Activated CD4-positive, alpha-beta T cell treated with anti-CD3 and anti-CD28 coated beads for 48 hours (primary cell): ENCODE measurements around the gene EMCN.
"Not testable (repeated sequence)": the region's sequence is repeated elsewhere in the genome, so short reads cannot be mapped to it uniquely, and the experiment has no call there.

Source experiments
- DNase-seq: peaks from one replicate; pipeline ENCODE4 v3.0.0-alpha.2; 2020

Gene EMCN

DNA sequence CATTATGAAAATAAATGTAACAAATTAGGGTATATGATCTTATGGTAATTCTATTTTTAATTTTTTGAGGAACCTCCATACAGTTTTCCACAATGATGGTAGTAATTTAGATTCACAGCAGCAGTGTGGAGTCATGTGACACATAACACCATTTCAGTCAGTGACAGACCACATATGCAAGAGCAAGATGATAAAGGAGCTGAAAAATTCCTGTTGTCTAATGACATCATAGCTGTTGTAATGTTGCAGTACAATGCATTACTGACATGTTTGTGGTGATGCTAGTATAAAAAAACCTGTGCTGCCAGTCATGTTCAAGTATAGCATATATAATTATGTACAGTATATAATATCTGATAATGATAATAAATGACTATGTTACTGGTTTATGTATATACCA lies 28.5 kb downstream of the EMCN start:
- DNase-seq, result no peak

DNA sequence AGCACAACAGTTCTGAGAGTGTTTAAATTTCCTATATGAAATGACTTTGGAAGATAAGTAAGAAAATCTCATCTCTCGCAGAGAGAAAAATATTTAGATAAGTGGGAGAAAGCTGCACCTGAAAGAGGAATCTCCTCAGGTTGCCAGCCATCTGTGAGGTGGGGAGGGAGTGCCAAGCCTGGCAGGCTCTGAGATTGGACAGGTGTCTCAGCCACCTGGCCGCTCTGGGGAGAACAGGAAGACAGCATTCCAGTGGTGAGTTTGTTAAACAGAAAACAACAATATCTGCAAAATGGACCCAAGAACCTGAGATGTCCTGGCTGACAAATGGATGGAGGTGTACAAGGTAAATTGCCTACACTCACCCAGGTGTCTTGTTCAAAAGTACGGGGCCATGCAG lies 31.3 kb downstream of the EMCN start:
- DNase-seq, result no peak

DNA sequence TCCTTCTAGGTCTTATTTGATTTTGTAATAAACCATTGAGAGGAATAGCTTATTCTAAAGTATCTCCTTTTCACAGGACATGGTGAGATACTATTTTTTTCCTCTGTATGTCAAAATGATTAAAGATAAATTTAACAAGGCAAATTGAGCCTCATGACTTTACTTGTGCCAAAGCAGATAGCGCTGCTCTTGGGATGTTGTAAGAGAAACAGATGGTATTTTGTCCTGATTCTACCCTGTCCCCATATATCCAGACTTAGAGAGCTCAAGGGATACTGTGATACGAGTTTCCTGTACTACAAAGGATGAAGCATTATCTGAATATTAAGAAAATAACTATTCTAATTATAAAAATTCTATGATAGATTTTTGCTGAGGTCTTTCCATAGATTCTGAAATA lies 34.0 kb downstream of the EMCN start:
- DNase-seq, result no peak

DNA sequence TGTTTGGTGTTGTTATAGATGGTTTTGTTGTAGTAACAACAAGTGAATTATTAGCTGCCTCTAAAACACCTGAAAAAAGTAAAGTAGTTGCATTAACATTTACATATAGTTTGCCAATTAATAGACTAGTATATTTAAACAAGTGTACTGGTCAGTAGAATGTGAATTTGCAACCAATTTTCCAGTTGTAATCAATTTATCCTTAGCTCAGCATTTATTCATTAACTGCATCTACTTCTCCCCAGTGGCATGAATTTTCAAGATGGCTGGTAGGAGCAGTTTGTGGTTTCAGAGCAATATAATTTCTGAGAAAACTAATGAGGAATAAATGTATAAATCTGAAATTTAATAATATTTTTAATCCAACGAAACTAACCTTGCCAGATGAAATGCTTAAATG lies 37.9 kb downstream of the EMCN start:
- DNase-seq, result no peak

DNA sequence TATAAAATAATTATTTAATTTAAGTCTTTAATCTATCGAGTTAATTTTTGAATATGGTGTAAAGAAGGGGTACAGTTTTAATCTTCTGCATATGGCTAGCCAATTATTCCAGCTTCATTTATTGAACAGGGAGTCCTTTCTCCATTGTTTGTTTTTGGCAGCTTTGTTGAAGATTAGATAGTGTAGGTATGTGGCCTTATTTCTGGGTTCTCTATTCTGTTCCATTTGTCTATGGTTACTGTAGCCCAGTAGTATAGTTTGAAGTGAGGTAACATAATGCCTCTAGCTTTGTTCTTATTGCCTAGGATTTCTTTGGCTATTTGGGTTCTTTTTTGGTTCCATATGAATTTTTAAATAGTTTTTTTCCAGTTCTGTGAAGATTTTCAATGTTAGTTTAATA lies 48.3 kb downstream of the EMCN start:
- no peak for DNase-seq

DNA sequence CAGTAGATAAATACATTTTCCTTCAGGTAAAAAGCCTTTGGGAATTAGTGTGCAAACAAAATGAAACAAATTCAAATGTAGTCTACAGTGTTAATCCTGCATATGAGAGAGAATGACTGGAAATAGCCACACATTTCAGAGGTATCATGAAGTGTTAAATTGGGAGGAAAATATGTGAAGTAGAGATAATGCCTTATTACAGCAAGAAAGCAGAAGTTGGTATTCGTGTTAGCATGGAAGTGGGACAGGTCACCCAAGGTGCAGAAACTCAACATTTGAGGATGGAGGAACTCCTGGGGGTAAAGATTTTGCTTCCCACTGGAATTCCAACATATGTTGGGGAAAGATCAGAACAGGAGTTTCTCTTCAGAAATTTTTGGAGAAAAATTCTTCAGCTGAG lies 51.3 kb downstream of the EMCN start:
- no peak for DNase-seq

DNA sequence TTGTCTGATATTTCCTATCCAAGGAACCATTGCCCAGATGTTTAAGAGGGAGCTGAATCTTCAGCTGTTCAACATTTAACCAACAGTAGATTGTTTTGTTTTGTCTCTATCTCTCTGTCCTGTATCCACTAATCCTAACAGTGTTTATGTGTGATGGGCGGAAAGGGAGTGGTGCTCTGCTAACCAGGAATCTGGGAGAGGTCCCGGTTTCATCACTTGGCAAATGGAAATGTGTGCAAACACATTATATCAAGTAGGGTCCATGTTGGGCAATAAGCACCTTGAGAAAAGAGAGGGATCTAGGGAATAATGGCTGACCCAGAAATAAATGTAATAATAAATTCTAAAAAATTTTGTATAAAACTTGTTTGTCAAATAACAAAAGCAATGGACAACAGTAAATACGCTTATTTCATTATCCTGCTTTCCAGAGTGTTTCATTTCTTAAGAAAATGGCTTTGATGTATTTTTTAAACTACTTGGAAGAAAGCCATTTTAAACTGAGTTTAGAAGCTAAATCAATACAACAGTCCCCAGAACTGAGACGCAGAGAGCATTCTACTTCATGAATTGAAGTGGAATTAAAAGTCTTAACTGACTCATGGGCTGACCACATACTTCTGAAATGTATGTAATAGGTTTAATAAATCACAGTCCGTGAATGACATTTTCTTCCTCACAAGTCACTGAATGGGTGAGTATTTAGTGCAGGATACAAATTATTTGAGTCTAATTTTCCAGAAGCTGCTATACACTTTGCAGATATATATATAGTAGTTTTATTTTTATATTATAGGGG lies 55.8 kb downstream of the EMCN start:
- DNase-seq, result no peak

DNA sequence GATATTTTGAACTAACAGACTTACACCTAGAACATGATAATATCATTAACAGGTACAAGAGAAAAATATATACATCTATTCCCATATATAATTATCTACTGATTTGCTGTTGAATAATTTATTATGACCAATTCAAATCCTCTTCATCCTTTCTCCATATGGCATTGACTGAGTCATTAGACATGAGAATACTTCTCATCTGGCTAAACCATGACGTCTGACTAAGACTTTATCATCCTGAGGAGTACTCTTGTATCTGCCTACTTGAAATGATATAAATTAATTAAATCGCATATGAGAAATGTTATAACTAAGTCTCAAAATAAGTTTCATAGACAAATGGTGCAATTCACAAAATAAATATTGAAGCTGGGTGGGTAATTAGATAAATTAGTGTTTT lies 67.4 kb downstream of the EMCN start:
- DNase-seq, result no peak

DNA sequence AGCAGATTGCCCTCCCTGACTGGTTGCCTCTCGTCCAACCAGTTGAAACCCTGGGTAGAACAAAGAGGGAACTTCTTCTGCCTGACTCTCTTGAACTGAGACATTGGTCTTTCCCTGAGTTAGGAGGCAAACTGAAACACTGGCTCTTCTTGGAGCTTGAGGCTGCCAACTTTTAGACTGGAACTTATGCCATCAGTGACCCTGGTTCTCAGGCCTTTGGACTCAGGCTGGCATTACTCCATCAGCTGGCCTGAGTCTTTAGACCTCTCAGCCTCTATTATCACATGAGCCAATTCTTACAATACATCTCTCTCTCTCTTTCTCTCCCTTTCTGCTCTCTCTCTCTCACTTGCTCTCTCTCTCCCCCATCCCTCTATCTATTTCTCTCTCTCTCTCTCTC lies 86.4 kb downstream of the EMCN start:
- no peak for DNase-seq

DNA sequence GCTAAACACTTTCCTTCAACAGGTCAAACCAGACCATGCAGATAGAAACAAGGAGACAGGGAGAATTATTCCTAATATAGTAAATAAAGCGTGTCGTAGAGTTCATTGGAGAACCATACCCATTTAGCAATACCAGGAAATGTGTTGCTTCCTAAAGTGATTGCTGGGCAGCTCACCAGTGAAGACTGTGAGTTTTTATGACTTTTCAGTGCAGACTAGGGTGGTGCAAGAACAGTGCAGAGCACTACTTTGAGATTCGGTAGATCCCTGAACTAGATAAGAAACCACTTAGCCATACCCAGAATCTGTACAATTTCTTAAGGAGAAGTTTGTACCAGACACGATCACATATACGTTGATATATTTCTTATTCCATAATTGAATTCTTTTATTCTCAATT lies 87.4 kb downstream of the EMCN start:
- DNase-seq, result no peak

DNA sequence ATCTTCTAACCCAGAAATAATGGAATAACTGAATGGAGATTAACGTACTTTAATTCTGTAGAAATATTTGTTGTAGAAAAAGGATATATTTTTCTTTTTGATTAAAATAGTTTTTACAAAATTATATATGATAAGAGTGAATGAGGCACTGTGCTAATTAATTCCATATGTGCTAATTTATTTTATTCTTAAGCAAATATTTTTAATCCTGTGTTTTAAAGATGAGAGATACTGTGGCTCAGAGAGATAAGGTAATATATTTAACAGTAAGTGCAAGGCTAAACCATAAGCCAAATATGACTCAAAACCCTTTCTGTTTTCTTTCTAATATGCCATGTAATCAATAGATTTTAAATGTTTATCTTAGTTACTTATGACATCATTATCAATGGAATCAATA lies 88.2 kb downstream of the EMCN start:
- DNase-seq, result no peak

DNA sequence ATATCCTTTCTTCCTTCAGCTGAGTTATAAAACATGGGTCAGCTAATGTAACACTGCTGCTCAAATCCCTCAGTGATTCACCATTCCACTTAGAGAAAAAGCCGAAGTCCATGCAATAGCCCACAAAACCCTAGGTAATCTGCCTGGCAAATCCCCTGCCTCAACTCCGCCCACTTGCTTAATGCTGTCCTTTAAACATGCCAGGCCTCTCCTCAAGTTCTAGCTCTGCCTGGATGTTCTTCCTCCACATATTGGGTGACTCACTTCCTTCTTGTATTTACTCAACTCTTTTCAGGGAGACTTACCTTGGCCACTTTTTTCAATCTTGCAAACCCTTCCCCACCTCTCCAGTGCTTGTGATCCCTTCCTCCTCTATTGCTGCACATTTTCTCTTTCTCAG lies 89.8 kb downstream of the EMCN start:
- DNase-seq, result no peak

DNA sequence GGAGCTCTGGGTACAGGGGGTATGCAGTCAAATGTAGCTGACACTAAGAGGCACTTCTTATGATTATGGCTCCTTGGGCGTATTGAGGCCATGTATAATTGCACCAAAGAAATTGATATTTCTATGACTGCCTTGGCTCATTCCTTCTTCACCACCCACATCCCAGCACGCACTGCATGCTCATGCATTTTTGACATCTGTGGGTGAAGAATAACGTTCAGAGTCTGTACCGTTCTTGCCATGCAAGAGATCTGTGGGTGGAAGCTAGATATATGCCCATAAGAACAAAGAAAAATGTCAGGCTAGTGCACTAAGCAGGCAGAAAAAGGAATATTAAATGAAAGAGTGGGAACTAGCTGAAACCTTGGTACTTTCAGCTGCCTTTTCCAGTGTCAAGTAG lies 93.4 kb downstream of the EMCN start:
- no peak for DNase-seq

DNA sequence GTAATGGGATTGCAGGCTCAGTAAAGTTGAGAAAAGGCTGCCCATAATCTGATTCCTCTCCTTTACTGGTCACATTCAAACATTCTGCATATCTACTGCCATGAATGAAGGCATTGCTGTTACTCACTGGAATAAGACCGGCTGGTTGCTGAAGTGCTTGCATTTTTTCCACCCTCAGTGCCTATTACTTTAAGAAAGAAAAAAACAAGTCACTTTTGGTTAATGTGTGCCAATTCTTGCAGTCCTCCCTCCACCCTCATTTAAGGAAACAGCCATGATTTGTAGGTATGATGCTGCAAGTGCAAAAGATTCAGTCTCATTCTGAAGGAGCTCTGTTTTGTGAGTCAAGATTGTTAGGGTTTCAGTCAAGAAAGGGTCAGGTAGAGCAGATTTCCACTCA lies 94.9 kb downstream of the EMCN start:
- no peak for DNase-seq

DNA sequence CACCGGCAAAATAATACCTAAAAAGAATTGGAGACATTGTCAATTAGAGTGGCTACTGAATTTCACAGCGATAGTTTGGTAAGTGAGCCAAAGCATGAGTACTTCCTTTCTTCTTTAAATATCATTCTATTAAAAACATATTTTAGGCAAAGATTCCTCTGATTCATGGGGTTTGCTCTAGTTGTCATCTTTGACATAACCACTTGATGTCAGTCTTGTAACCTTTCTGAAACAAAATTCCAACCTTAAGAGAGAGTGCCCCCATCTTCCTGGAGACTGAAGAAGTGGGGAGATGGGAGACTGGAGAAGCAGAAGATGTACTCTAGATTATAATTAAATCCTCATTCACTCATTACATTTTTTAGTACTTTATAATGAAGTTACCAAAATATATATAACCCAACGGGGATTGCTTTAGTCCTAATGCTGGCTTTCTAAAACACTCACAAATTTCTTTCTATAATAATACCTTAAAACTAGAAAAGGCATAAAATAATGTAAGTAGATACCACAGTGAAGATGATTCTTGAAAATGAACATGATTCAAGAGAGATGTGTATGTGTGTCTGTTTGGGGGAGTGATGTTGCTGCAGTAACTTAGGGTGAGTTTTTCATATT lies 96.4 kb downstream of the EMCN start:
- no peak for DNase-seq

DNA sequence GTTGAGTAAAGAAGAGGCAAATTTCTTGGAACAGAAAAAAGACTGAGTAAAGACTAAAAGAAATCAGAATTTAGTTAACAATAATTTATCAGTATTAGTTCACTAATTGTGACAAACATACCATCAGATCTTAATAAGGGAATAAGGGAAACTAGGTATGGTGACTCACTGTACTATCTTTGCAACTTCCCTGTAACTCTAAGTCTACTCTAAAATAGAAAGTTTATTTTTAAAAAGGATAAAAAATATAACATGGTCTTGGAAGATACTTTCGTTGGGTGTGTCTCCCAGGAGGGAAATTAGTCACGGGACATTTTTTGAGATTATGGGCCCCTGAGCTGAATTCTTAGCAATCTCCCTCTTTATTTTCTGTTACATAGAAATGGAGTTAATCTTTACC lies 97.3 kb downstream of the EMCN start:
- no peak for DNase-seq

DNA sequence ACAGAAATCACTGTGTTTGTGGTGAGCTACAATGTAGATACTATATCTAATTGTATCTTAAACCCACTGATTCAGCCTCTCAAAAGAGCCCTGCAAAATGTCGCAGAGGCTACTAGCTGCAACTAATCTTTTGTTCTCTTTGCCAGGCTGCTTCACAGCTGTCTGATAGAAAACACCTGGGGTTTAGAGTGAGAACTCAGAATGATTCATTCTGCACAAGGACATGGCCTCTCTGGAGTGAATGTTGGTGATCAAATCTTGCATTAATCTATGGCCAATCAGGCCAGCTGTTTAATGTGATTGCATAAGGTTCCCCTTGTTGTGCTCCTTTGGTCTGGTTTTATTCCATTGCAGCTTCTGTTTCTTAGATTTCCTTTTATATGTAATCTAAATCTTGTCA lies 100.3 kb downstream of the EMCN start:
- DNase-seq, result no peak

DNA sequence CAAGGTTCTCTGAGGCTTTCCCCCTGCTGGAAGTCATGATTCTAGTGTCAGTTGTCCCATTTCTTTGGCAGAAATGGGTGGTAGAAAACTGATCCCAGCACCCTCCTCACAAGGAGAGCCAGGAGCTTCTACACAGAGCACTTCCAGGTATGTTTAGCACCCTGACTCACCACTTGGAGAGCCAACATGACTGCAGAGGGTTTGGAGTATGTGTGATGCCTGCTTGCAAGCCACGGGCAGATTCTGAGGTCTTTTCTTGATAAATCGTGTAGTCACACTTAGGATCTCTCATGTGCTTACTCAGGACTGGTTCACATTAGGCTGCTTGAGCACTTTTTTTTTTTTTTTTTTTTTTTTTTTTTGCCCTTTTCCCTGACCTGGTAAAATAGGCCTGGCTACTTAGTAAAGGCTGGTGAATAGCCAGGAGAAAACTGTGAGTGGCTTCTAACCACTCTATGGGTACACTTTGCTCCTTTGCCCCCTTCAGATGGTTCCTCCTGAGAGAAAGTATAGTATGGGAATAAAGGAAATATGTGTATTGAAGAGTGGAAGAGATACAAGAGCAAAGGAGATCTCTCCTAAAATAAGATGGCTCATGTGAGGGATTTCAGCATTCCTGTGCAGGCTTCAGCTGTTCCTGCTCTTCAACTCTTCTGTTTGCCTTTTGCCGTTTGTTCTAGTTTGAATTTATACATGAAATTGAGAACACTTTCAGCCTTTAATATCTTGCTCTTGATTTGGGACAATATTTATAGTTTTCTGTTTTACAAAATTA lies 103.6 kb downstream of the EMCN start:
- no peak for DNase-seq

DNA sequence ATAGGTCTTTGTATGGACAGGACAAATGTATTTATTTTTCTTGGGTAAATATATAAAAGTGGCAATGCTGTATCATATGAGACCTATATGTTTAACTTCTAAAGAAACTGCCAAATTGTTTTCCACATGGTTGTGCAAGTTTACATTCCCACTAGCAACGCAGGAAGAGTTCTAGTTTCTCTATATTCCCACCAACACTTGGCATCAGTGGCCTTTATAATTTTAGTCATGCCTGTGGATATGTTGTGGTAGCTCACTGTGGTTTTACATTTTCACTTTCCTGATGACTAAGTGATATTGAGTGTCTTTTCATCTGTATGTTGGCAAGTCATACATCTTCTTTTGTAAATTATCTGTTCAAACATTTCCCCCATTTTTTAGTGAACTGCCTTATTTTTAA lies 126.0 kb downstream of the EMCN start:
- no peak for DNase-seq

DNA sequence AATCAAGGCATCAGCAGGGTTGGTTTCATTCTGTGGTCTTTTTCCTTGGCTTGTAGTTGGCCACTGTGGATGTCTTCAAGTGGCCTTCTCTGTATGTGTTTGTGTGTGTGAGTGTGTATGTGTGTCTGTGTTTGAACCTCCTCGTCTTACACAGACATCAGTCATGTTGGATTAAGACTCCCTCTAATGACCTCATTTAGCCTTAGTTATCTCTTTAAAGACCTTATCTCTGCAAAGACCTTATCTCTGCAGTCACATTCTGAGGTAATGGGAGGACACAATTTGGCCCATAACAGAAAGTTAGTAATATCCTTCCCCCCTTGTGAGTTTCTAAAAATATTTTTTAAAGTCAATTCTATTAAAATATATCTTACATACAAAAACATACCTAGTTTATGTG lies 126.7 kb downstream of the EMCN start:
- DNase-seq, result no peak

DNA sequence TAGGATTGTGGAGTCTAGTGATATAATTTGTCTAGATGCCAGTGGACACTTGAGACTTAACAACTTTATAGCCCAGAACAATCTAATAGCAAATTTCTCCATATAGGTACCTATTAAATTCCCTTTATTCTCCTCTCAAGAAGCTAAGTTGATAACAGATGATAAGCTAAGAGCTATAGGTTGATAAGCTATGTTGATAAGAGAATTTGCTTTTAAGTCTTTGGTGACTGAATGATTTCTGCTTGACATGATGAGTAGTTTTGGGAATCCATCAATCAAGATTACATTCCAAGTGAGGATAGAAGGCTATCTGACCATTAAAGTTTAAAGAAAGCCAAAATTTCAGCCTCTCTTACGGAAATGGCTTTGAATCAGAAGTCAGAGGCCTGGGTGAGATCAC lies 131.6 kb downstream of the EMCN start:
- no peak for DNase-seq

DNA sequence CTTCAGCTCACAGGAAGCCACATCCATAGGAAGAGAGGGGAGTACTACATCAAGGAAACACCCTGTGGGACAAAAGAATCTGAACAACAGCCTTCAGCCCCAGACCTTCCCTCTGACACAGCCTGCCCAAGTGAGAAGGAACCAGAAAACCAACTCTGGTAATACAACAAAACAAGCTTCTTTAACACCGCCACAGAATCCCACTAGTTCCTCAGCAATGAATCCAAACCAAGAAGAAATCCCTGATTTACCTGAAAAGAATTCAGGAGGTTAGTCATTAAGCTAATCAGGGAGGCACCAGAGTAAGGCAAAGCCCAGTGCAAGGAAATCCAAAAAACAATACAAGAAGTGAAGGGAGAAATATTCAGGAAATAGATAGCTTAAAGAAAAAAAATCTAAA lies 137.4 kb downstream of the EMCN start:
- not testable (repeated sequence) for DNase-seq

DNA sequence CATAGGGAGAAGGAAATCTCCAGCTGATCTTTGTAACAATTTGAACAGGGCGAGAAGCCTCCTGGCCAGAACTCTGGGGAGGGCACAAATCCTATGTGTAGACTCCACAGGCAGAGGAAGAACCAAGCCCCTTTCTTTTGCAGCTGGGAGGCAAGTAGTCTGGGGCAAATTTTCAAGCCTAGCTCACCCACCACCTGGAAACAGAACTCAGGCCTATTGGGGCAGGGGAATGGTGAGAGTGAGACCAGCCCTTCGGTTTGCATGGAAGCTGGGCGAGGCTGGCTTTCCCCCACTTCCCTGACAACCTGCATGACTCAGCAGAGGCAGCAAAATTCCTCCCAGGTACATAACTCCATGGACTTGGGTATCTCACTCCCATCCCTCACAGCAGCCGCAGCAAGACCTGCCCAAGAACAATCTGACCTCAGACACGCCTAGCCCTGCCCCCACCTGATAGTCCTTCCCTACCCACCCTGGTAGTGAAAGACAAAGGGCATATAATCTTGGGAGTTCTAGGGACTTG lies 138.2 kb downstream of the EMCN start:
- DNase-seq, result no peak

DNA sequence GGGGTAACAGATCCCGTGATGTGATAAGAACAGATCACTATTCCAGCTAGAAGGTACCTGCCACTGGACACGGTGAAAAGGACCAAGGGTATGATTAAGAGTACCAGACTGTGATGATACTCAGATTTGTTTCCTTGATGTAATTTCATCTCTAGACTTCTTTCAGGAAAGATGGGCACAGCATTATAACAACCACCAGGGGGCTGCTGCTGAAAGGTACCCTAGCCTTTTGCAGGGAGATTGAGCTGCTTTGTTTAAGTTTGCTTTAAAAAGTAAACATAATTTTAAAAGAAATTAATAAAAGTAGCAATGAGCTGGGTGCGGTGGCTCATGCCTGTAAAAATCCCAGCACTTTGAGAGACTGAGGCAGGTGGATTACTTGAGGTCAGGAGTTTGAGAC lies 145.4 kb downstream of the EMCN start:
- no peak for DNase-seq
